ENCODE results near the gene UGP2. TPM values are rescaled to one million over a fixed set of nuclear protein-coding genes. Genes with fewer than 3 reads are reported as not detected.
"Not testable (repeated sequence)": the region's sequence is repeated elsewhere in the genome, so short reads cannot be mapped to it uniquely, and the experiment has no call there.

UGP2 gene
- total RNA-seq, 1 donor from 2014 or later, result 87.8 TPM

DNA sequence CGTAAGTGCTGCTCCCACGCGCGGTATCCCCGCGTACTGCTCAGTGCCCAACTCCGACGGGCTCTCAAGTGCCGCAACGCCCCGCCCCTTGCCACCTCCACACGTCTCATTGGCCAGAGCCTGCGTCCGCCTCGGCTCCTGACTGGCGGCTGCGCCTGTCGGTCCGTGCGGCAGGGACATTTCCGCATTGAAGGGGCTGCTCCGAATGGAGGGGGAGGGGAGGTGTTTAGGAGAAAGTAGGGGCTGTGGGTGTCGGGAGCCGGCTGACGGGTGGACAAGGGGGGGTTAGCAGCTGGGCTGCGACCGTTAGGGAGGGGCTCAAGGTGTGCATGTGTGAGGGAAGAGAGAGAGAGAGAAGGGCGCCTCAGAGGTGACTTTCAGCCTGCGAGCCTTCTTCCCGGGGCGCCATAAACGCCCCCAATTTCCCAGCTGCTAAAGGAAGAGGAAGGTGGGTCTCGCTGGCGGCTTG lies 877 bp upstream of the UGP2 start:
- peak; percentile 97 for ATAC-seq

DNA sequence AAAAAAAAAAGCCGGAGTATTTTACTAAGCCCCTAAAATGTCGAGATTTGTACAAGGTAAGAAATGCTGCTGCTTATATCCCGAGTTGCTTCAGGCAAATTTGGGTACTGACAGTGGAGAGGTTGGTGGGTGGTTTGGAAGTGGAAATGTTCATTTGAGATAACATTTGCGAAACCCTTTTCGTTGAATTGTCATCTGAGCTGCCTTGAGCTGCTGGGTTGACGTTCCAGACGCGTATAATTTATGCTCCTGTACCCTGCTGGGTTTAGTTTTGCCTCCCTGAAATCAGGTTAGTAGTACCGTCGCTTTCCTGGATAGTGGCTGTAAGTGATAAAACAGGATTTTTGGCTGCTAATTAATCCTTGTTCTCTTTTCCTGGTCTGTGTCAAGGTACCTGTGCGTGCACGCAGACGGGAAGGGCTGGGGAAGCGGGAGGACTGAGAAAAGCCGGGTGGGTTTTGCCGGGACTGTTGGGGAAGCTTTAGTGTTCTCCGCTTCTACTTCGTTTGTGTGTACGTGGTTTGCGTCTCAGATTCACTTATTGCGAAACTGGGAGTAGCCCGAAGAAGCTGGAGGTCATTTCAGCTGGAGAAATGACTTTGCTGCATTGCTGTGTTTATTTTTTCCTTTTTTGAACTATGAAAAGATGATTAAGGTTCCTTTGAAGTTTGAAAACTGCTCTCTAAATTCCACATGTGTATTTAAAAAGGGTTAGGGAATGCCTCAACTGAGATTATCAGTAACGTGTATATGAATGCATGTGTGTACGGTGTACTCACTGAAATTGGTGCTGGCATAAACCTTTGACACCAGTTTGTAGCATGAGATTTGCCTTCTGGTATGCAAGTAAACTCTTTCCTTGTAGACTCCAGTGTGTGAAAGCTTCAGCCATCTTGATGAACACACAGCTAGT lies 709 bp downstream of the UGP2 start:
- ATAC-seq, result peak; percentile 23

- ATAC-seq, result no peak
Measured at GRCh38 chr2:63843093-63843492, 1.4 kb downstream of the UGP2 start.

DNA sequence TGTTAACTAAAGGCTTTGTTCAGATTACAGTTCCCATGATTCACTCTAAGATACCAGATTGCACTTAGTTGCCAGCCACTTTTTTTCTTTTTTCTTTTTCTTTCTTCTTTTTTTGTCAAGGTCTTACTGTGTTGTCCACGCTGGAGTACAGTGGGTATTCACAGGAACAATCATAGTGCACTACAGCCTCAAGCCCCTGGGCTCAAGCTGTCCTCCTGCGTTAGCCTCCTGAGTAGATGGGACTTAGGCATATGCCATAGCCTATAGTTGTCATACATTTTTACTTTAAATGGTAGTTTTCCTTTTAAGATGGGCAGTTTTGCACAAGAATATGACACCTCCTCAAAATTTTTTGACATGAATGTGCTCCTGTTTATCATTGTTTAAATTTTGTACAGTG lies 2.1 kb downstream of the UGP2 start:
- ATAC-seq, result no peak

DNA sequence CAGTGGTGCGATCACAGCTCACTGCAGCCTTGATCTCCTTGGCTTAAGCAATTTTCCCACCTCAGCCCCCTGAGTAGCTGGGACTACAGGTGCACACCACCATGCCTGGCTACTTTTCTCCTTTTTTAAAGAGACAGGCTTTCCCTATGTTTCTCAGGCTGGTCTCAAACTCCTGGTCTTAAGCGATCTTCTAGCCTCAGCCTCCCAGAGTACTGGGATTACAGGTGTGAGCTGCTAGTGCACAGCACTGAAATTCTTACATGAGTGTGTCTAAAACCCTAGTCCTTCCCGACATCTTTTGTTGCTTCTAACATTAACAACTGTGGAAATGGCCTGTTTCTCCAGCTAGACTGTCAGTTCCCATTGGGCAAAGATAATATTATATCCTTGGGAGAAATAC lies 2.9 kb downstream of the UGP2 start:
- no peak for ATAC-seq

DNA sequence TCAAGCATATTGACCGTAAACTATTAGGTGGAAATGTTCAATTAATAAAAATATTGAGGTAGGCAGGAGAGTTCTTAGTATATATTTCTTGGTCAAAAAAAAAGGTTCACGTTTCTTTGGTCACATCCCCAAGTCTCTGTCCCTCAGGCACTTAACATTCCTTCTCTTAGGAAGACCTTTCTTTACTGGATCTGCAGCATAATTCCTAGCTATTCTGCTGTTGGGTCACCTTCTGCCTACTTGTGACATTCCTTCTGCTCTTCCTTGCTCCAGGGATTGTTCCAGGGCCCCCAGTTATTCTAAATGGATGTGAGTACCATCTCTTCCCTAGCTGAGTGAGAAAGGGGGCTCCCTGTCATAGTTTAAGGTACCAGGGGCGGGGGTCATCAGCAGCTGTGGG lies 4.2 kb downstream of the UGP2 start:
- no peak for ATAC-seq

DNA sequence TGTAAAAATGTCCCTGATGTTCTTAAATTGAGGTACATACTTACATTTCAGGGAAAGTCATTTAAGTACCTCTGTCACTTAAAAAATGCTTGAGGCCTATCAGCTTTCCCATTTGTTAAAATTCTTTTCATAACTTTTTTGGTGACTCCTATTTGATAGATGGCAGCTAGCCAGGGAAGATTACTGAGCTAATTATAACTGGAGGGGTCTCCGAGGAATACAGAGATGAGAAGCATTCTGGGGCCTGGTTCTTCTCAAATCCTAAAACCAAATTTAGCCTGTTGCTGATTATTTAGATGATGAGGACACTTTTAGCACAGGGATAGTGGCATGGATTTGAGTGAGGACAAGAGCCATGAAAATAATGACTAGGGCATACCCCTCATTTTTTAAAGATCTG lies 4.8 kb downstream of the UGP2 start:
- no peak for ATAC-seq

DNA sequence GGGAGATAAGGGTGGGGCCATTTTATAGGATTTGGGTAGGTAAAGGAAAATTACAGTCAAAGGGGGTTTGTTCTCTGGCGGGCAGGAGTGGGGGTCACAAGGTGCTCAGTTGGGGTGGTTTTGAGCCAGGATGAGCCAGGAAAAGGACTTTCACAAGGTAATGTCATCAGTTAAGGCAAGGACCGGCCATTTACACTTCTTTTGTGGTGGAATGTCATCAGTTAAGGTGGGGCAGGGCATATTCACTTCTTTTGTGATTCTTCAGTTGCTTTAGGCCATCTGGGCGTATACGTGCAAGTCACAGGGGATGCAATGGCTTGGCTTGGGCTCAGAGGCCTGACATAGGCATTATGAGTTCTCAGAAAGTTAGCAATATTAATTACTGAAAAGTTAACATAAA lies 5.9 kb downstream of the UGP2 start:
- ATAC-seq, result not testable (repeated sequence)

- ATAC-seq, result no peak
Measured at GRCh38 chr2:63849381-63850203, 7.9 kb downstream of the UGP2 start.

DNA sequence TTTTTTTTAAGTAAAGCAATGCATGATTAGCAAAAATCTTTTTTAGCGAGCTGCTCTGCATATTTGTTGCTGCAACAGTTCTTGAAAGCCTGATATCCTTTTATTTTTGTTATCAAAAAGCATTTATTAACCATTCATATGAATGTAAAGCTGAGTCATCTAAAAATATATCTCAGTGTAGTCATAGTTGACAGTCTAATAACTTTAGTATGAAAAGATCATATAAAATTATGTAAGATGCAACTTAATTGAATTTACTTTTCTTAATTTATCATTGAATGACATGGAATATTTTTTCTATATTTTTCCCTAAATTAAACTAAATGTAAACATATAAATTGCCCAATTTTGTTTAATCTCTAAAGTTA lies 8.5 kb downstream of the UGP2 start:
- ATAC-seq, result no peak

DNA sequence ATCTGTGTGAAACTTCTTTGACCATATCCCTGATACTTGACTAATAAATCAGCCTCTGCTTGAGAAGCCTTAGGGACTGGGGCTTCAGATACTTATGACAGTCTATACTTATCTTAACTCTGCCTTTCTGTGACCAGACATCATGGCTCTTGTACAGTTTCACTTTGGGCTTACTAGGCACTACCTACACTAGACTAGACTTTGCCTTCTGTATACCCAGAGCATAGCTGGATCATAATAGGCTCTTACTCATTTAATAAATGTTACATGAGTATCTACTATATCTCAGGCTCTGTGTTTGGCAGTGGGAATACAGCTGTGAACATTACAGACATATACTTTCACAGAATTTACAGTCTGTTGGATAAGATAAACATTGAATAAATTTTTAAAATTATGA lies 9.0 kb downstream of the UGP2 start:
- no peak for ATAC-seq

GRCh38 chr2:63851691-63852311 lies 10.1 kb downstream of the UGP2 start:
- ATAC-seq, result no peak

GRCh38 chr2:63853527-63854310 lies 12.0 kb downstream of the UGP2 start:
- no peak for ATAC-seq

DNA sequence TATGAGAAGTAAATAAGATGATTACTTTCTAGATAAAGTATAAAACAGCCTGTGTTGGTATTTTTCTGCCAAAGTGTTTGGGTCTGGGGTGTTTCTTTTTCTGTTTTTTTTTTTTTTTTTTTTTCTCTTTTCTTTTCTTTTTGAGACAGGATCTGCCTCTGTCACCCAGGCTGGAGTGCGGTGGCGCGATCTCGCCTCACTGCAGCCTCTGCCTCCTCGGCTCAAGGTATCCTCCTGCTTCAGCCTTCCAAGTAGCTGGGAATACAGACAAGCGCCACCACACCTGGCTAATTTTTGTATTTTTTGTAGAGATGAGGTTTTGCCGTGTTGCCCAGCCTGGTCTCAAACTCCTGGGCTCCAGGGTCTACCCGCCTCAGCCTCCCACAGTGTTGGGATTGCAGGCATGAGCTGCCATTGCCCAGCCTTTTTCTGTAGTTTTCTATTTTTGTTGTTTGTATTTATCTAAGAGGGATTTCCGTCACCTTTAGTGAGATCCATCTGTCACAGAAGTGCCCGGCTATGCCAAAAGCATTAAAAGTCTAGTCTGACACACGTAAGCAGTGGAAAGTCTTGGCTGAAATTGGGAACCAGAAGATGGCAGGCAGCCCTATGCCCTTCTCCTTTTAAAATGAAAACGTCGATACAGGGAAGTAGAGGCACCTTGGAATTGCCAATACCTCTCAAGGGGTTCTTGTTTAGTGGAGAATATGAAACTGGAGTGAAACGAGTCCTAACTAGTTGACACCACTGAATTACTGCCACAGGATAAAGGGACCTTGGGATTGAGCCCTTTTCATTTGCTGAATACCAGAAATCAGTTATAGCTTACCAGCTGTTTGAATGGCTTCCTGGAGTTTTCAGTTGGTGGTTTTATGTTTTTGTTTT lies 14.0 kb downstream of the UGP2 start:
- ATAC-seq, result no peak

- no peak for ATAC-seq
Measured at GRCh38 chr2:63856303-63856603, 14.6 kb downstream of the UGP2 start.

DNA sequence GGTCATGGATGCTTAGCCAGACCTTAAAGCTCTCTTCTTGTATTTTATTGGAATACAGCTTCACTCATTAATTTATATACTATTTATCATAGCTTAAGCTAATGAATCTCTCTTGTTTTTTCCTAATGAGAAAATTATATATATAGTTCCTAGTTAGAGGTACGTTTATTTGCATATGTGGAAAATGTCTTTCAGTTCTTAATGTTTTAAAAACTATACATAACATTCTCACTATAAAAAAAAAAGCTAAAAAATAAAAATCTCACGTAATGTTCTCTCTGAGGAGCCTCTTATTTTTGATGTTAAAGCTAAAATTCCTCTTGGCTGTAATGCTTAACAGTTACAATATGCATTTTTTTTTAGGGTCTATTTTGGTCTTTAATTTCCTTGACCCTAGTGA lies 16.6 kb downstream of the UGP2 start:
- ATAC-seq, result no peak

GRCh38 chr2:63861220-63861822 lies 19.6 kb downstream of the UGP2 start:
- peak; percentile 55 for ATAC-seq

GRCh38 chr2:63862806-63863205 lies 21.1 kb downstream of the UGP2 start:
- peak; percentile 48 for ATAC-seq

- no peak for ATAC-seq
Measured at GRCh38 chr2:63863707-63864106, 22.0 kb downstream of the UGP2 start.

DNA sequence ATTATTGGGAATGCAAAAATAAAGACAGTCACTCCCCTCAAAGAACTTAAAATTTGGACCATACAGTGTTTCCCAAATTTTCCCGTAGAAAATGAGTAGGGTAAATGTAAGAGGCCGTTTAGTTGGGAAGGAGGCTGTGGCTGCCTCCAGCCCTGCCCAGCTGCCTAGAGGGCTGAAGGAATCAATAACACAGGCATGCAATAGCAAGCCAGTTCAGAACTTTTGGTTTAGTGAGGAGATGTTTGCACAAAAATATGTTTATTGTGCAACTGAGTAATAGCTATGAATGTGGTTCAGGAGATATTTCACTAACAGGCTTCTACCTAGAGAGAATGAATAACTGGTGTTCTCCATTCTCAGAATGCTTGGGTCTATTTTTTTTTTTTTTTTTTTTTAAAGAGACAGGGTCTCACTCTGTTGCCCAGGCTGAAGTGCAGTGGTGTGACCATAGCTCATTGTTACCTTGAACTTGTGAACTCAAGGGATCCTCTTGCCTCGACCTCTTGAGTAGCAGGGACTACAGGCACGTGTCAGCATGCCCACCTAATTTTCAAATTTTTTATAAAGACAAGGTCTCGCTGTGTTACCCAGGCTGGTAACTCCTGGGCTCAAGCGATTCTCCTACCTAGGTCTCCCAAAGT lies 23.6 kb downstream of the UGP2 start:
- ATAC-seq, result no peak

Data from esophagus mucosa (tissue), 1 donor.